ENCODE measurements around the gene BSDC1.
A peak's percentile ranks its signal among the peaks of the same experiment; 100 is the strongest.
"Not testable (repeated sequence)": the region's sequence is repeated elsewhere in the genome, so short reads cannot be mapped to it uniquely, and the experiment has no call there.

Gene BSDC1, protein sequence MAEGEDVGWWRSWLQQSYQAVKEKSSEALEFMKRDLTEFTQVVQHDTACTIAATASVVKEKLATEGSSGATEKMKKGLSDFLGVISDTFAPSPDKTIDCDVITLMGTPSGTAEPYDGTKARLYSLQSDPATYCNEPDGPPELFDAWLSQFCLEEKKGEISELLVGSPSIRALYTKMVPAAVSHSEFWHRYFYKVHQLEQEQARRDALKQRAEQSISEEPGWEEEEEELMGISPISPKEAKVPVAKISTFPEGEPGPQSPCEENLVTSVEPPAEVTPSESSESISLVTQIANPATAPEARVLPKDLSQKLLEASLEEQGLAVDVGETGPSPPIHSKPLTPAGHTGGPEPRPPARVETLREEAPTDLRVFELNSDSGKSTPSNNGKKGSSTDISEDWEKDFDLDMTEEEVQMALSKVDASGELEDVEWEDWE

DNA sequence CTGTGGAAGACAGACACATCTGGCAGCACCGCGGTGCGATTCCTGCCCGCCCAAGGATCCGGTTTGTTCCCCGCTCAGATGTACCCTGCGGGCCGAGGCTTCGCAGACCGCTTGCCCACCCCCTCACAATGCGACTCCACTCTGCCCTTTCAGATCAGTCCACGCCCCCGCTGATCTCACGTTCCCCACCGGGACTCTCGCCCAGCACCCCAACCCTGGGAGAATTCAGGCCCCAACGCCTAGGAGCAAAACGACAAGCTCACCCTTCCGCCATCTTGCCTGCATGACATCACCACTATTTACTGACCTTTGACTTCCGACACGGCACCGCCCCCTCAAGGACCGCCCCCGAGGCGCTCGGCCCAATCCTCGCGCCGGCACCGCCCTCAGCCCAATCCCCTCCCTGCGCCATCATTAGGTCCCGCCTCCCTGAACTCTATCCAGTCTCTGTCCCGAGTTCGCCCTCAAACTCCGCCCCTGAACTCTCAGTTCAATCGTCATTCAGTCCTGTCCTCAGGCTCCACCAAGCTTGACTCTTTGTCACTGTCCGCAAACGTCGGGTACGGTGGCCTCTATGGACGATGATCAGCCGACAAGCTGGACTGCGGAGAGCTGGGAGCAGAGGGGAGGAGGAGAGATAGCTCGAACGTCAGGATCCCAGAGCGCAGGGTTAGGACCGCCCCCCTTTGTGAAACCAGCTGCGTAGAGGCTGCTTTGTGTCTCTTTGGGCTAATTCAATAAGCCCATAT is at the start of gene BSDC1:
Gene BSDC1, minus strand, starts transcription at position 301 of the 749 bp plus-strand sequence. Its CDS starts 27 bp downstream, at position 274.
- FAIRE-seq: peak; percentile 100
- DNase-seq (ENCODE audit: extremely low spot score, insufficient read length, low read depth): peak; percentile 94

DNA sequence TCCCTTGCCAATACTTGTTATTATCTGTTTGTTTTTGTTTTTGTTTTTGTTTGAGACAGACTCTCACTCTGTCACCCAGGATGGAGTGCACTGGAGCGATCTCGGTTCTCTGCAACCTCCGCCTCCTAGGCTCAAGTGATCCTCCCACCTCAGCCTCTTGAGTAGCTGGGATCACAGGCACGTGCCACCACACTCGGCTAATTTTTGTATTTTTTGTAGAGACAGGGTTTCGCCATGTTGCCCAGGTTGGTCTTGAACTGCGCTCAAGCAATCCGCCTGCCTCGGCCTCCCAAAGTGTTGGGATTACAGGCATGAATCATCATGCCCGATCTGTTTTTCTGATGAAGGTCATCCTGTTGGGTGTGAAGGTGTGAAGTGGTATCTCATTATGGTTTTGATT is 47.2 kb upstream of the BSDC1 start:
- DNase-seq (ENCODE audit: extremely low spot score, insufficient read length, low read depth); FAIRE-seq: not testable (repeated sequence)

DNA sequence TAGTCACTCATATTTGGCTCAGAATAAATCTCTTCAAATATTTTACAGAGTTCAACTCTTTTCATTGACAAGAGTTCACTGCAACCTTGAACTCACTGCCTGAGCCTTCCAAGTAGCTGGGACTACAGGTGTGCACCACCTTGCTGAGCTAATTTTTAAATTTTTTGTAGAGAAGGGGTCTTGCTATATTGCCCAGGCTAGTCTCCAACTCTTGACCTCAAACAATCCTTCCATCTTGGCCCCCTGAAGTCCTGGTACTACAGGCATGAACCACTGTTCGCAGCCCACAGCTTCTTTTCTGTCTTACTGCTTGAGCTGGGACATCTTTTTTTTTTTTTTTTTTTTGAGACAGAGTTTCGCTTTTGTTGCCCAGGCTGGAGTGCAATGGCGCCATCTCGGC is 44.5 kb upstream of the BSDC1 start:
- FAIRE-seq; DNase-seq (ENCODE audit: extremely low spot score, insufficient read length, low read depth): not testable (repeated sequence)

DNA sequence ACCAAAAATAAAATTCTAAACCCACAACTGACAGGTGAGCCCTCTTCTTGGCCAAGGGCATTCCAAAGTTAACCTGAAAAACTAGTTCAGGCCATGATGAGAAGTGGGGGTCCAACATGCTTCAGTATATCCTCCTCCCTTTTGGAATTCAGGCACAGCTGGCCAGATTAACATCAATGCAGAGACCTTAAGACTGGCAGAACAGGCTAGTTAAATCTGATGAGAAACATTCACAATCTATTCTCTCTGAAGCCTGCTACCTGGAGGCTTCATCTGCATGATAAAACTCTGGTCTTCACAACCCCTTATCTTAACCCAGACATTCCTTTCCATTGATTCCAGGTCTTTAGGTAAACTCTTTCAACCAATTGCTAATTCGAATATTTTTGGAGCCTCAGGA is 43.9 kb upstream of the BSDC1 start:
- no peak for FAIRE-seq
- no peak for DNase-seq (ENCODE audit: extremely low spot score, insufficient read length, low read depth)

DNA sequence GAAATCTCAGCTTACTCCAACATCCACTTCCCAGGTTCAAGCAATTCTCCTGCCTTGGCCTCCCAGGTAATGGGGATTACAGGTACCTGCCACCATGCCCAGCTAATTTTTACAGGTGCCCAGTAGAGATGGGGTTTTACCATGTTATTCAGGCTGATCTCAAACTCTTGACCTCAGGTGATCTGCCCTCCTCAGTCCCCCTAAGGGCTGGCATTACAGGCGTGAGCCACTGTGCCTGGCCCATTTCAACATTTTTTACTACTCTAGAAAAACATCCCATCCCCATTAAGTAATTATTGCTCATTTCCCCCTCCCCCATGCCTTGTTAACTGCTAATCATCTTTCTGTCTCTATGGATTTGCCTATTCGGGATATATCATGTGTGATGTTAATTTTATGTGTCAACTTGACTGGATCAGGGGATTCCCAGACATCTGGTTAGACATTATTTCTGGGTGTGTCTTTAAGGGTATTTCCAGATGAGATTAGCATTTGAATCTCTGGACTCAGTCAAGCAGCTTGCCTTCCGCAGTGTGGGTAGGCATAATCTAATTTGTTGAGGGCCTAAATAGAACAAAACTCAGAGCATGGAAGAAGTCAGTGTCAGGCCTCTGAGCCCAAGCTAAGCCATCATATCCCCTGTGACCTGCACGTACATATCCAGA is 37.6 kb upstream of the BSDC1 start:
- no peak for DNase-seq (ENCODE audit: extremely low spot score, insufficient read length, low read depth)
- FAIRE-seq: peak; percentile 68

DNA sequence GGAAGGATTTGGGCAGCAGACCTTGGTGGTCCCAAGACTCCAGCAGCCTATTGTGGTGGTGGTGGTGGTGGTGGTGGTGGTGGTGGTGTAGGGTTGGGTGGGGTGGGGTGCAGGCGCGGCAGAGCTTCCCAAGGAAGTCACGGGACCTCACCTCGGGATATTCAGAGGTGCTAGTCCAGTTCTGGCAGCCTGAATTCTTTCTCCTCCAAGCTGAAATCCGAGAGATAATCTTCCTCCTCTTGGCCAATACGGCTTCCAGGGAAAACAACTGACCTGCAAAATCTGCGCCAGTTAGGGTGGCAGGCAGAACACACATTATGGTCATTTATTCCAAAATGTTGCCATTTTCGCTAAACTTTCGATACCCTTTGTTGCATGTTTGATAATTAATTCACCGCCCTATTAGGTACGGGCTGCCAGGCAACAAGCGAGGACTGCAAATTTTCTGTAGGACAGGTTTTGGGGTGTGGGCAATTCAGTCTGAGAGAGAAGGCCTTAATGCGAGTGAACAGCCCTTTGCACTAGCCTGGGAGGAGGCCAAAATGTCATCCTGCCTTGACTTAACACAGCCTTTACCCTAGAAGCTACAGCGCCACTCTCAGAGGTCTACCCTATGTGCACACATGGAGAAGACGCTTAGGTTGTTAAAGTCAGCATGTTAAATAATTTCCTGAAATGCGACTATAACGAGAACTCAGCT is 33.2 kb upstream of the BSDC1 start:
- no peak for DNase-seq (ENCODE audit: extremely low spot score, insufficient read length, low read depth)
- no peak for FAIRE-seq

DNA sequence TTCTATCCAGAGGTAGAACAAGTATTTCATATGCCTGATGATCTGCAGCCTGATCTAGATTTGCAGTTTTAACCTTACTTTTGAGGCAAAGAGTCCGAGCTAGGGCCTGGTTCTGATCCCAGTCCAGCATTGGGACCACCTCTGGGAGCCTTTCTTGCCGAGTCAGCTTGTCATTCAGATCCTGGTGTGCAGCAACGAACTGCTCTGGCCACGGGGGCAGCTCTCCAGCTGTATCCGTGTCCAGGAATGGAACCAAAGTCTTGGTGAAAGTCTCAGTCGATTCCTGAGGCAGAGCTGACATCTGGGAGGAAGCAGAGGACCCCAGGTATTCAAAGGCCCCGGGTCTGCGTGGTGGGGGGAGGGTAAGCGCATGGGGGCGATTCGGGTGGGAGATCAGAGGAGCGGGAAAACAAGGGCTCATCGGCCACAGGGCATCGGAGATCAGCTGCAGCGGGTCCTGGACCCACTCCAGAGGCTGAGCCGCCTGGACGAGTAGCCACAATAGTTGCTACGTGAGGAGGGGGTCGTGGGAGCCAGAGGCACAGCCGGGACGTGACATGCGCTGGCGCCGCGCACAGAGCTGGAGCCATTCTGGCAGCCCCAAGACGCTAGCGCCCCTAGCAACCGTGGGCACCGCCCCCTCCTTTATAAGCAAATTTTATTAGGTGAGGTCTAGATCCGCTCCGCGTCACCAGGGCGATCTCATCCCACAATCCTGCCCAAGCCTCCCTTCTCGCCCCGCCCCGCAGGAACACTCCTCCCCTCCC is 32.4 kb upstream of the BSDC1 start:
- DNase-seq (ENCODE audit: extremely low spot score, insufficient read length, low read depth): no peak
- FAIRE-seq: no peak

DNA sequence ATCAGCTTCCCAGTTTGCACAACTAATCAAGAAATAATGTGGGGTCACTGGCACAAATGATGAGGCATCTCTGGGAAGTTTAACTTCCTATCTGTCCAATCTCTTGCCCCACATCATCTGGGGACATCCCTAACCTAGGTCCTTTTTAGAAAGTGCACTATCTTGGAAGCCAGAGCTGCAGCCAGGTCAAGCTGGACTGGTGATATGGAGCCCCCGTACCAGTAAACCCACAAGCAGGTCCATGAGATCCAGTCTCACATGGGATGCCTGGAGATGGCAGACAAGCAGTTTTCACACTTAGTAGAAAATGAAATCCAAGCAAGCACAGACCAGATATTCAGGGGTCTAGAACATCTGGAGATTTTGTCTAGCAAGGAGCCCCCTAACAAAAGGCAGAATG is 27.5 kb upstream of the BSDC1 start:
- DNase-seq (ENCODE audit: extremely low spot score, insufficient read length, low read depth) (no peak), FAIRE-seq (no peak)

DNA sequence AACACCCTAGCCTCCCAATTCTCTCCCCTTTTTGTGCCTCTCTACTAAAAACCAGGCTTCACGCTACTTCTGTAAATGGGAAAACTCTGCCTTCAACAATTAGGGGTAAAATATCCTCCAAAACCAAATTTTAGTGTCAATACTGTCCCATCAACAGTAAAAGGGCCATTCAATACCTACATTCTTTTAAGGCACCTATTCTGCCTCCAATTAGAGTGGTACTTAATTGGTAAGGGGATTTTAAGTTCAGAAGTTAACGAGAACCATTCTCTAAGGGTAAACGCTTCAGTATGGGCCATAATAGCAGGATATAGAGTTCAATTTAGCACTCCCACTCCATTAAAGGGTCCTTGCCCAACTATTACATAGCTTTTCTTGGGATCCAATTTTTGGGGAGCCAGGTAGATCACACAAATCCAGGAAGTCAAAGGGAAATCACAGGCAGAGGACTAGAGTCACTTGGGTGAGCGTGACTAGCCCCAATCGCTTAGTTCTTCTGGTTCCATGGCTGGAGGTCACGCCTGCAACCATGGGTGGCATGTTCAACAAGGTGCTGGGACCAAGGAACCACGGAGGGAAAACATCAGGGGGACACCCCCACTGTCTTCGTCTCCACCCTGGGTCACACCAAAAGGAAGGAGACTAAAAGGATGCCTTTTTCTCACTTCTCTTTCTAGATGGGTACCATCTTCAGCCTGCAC is 20.1 kb upstream of the BSDC1 start:
- FAIRE-seq (no peak), DNase-seq (ENCODE audit: extremely low spot score, insufficient read length, low read depth) (no peak)

DNA sequence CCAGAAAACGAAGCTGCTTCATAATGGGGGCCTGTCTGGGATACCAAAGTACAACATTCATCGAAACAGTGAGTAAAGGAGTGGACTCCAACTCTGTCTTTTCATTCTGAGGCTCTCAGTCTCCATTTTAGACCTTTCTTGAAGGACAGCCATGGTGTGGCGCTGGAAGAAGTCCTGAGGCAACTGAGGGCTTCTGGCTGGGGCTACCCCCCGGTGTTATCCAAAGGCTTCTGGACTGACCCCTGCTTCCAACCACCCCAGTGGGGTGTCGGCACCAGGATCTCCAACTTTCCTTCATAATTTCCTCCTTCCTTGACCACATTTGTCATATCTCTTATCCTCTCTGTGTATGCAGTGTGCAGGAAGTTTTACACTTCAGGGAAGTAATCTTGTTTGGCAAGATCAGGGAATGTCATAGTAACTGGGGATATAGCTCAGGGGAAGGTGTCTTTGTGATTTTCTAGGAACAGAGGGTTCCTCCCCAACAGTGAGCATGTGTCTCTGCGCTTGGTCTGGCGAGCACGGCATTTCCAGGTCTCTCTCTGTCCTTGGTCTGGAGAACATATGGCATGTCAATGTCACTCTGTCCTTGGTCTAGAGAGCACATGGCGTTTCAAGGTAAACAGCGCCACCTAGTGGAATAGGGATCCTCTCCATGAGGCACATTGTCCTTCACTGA is 19.4 kb upstream of the BSDC1 start:
- peak; percentile 94 for FAIRE-seq

DNA sequence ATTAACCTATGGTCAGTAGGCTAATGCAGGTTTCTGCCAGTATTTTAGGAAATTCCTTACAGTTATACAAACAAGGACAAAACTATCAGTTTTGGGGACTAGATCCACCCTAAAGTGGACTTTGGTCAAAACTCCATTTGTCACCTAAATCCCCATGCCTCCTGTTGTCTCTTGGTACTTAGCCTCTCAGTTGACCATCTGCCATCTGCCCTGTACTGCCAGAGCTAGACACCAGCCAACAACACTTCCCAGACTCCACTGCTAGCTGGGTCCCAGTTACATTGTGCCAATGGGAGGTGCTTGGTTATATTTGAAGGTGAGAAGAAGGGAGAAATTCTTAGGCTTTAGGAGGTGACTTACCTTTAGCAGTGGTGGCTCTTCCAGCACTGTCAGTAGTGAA is 17.0 kb upstream of the BSDC1 start:
- no peak for DNase-seq (ENCODE audit: extremely low spot score, insufficient read length, low read depth)
- FAIRE-seq: no peak

More for the DNA sequence above, 19.4 kb upstream of the BSDC1 start:
- peak; percentile 28 for DNase-seq (ENCODE audit: extremely low spot score, insufficient read length, low read depth)

DNA sequence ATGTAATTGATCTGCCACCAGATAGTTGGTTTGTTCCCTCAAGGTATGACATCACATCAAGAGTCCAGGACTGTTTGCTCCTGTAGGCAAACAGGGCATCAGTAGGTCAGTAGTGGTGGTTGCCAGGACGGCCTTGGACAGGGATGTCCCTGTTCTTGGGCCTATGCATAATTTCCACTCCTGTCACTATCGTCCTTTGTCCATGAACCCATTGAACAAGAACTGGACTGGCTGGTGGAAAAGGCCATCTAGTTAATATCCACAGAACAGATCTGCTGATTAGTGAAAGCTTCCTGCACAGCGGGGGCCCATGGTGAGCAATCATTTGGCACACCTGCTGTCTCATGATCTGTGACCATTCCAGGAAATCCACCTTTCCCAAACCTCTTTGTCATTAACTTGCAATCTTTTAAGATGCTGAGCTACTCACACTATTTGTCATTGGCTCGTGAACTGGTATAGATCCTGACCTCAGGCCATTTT is 12.4 kb upstream of the BSDC1 start:
- no peak for DNase-seq (ENCODE audit: extremely low spot score, insufficient read length, low read depth)
- no peak for FAIRE-seq

DNA sequence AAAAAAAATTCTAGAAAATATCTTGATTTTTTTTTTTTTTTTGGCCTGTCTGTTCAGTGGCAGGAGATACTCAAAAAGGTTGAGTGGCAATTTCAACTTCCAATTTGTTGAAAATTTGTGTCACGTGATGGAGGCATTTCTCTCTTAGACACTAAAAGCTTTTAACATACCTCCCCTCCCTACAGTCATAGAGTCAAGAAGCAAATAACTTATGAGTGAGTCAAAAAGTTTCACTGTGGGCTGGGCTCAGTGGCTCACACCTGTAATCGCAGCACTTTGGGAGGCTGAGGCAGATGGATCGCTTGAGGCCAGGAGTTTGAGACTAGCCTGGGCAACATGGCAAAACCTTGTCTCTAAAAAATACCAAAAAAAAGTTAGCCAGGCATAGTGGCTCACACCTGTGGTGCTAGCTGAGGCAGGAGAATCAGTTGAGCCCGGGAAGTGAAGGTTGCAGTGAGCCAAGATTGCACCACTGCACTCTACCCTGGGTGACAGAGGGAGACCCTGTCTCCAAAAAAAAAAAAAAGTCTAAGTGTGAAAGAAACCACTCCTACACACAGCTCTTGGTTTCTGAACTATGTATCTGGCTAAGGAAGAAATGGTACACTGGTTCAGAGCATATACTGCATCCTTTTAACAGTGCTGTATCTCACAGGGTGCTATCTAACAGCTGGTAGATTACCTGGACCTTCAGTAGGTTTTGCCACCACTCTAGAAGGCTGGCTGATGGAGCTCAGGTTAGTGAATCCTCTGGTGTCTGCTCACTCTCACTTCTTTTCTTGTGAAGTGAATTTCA is 11.6 kb upstream of the BSDC1 start:
- FAIRE-seq (no peak), DNase-seq (ENCODE audit: extremely low spot score, insufficient read length, low read depth) (no peak)

DNA sequence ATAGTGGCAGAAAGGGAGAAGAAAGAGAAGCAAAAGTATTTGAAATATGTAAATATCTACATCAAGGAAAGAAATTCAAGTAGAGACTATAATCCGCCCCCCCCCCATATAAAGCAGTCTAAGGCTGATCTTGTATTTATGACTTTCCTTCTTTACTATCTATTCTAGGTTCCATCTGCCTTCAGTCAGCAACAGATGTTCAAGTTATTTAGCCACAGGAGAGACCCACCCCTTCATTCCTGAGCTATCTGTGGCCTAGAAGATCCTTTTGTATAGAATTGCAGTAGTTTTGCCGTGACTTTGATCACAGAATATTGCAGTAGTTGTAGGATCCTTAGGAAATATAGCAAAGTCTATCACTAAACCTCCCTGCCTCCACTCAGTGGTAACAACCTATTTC is 10.7 kb upstream of the BSDC1 start:
- no peak for FAIRE-seq
- no peak for DNase-seq (ENCODE audit: extremely low spot score, insufficient read length, low read depth)

DNA sequence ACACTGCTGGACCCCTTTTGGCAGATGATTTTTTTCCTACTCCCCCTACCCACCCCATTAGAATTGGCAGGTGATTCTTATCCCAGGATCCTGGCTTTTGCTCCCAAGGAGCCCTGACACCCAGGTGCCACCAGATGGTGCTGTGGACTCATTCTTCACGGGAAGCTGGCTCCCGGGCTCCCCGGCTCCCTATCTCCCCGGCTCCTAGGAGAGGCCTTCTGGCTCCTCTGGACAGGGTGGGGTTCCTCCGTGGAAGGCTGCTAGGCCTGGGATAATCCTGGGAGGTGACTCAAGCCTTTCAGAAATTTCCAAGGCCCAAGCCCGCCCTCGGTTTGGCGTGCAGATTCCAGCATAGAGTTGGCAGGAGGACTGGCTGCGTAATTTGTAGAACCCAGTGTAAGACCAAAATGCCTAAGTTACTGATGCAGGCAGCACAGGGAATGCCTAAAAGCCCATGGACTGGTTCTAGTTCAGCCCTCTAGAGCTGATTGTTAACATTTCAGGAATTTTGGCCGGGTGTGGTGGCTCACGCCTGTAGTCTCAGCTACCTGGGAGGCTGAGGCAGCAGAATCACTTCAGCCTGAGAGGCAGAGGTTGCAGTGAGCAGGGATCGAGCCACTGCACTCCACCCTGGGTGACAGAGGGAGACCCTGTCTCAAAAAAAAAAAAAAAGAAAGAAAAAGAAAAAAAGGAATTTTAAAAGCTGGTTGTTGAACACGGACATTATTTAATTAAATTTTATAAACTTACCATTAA is 6.8 kb upstream of the BSDC1 start:
- FAIRE-seq: peak; percentile 81

DNA sequence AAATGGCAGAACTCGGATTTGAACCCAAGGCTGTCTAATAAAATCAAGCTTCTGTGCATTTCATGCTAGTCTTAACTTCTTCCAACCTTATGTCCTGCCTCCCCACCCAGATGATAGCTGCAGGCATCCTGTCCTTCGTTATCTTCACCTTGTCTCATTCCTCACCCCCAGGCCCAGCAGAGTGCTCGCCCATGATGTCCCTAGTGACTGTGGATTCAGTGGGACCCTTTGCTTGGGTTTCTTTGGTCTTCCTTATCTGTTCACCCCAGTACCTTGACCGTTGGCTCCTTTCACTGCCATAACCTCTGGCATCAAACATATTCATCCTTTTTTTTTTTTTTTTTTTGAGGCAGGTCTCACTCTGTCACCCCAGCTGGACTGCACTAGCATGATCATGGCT is 5.6 kb upstream of the BSDC1 start:
- no peak for FAIRE-seq

More for the DNA sequence above, 6.8 kb upstream of the BSDC1 start:
- DNase-seq (ENCODE audit: extremely low spot score, insufficient read length, low read depth): peak; percentile 50

DNA sequence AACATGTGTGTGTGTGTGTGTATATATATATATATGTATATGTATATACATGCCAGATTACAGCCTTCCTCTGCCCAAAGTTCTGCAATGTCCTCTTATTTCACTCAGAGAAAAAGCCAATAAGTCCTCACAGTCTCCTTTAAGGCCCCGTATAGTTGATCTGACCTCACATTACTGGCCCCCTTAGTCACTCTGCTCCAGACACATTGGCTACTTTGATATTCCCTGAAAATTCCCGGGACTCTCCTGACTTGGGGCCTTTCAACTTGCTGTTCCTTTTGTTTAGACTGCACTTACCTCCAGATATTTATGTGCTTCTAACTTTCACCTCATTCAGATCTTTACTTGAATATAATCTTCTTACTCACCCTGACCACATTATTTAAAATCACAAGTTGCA is 4.2 kb upstream of the BSDC1 start:
- no peak for FAIRE-seq

More for the DNA sequence above, 5.6 kb upstream of the BSDC1 start:
- no peak for DNase-seq (ENCODE audit: extremely low spot score, insufficient read length, low read depth)

More for the DNA sequence above, 4.2 kb upstream of the BSDC1 start:
- DNase-seq (ENCODE audit: extremely low spot score, insufficient read length, low read depth): no peak

Data from GM18507 (cell line).